ENCODE results near the gene HSP90B1. TPM values are rescaled to one million over a fixed set of nuclear protein-coding genes. Genes with fewer than 3 reads are reported as not detected.

HSP90B1 gene
- total and polyA plus RNA-seq, 2 of the 13 experiments (the other 11 are each of a cell fraction or from before 2014, with no cell fraction given) = 800 to 954 TPM

DNA sequence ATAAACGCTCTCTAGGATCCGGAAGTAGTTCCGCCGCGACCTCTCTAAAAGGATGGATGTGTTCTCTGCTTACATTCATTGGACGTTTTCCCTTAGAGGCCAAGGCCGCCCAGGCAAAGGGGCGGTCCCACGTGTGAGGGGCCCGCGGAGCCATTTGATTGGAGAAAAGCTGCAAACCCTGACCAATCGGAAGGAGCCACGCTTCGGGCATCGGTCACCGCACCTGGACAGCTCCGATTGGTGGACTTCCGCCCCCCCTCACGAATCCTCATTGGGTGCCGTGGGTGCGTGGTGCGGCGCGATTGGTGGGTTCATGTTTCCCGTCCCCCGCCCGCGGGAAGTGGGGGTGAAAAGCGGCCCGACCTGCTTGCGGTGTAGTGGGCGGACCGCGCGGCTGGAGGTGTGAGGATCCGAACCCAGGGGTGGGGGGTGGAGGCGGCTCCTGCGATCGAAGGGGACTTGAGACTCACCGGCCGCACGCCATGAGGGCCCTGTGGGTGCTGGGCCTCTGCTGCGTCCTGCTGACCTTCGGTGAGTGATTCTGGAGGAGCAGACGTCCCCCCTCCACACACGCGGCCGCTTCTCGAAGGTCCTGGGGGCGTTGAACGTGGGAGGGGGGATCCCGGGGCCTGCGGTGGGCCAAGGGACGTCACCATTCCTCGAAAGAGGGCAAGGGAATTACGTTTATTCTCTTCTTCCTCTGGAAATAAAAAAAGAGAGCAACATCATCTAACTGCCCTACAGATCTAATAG, at the start of gene HSP90B1 (continued):
- TF ChIP-seq FOXP1 (IDR thresholded peaks at IDR 0.05) (no peak), FOXP1 (CRISPR knock-in tag; IDR thresholded peaks at IDR 0.05) (no peak), MXD4 (CRISPR knock-in tag; IDR thresholded peaks at IDR 0.05) (peak; percentile 76; the same call in 1 of the 2 replicates), ESRRA (CRISPR knock-in tag; IDR thresholded peaks at IDR 0.05; ENCODE audit: low read depth) (no peak), ZSCAN25 (CRISPR knock-in tag; IDR thresholded peaks at IDR 0.05) (no peak; the same call in 1 of the 2 replicates), MATR3 (CRISPR knock-in tag; IDR thresholded peaks at IDR 0.05) (no peak), NCOA5 (CRISPR knock-in tag; IDR thresholded peaks at IDR 0.05) (no peak), HOXD1 (CRISPR knock-in tag; IDR thresholded peaks at IDR 0.05) (peak; percentile 71), SMARCE1 (IDR thresholded peaks at IDR 0.05; ENCODE audit: borderline replicate concordance) (no peak), ATF7-NPFF (CRISPR knock-in tag; IDR thresholded peaks at IDR 0.05; ENCODE audit: low read depth) (peak; percentile 97), MAF1 (CRISPR knock-in tag; IDR thresholded peaks at IDR 0.05; ENCODE audit: borderline replicate concordance) (no peak), ZNF768 (CRISPR knock-in tag; IDR thresholded peaks at IDR 0.05) (no peak), MBD4 (IDR thresholded peaks at IDR 0.05; ENCODE audit: borderline replicate concordance, low read length) (no peak), ATF1 (CRISPR knock-in tag; IDR thresholded peaks at IDR 0.05) (peak; percentile 81), GTF3A (CRISPR knock-in tag; conservative IDR thresholded peaks at IDR 0.05) (no peak), WIZ (CRISPR knock-in tag; IDR thresholded peaks at IDR 0.05) (no peak; the same call in 1 of the 2 replicates), HOXA3 (CRISPR knock-in tag; IDR thresholded peaks at IDR 0.05) (peak; percentile 60), ZNF543 (CRISPR knock-in tag; IDR thresholded peaks at IDR 0.05) (peak; percentile 85), HES4 (CRISPR knock-in tag; IDR thresholded peaks at IDR 0.05; ENCODE audit: borderline replicate concordance) (peak; percentile 83)
- TF ChIP-seq, protein P1, sequence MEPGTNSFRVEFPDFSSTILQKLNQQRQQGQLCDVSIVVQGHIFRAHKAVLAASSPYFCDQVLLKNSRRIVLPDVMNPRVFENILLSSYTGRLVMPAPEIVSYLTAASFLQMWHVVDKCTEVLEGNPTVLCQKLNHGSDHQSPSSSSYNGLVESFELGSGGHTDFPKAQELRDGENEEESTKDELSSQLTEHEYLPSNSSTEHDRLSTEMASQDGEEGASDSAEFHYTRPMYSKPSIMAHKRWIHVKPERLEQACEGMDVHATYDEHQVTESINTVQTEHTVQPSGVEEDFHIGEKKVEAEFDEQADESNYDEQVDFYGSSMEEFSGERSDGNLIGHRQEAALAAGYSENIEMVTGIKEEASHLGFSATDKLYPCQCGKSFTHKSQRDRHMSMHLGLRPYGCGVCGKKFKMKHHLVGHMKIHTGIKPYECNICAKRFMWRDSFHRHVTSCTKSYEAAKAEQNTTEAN (CRISPR knock-in tag; conservative IDR thresholded peaks at IDR 0.05) = no peak; the same call in 1 of the 2 replicates
- TF ChIP-seq, protein P2, sequence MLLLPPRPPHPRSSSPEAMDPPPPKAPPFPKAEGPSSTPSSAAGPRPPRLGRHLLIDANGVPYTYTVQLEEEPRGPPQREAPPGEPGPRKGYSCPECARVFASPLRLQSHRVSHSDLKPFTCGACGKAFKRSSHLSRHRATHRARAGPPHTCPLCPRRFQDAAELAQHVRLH (CRISPR knock-in tag; IDR thresholded peaks at IDR 0.05; ENCODE audit: borderline replicate concordance, low read depth) = peak; percentile 90; the same call in 1 of the 2 replicates
- TF ChIP-seq, protein P3, sequence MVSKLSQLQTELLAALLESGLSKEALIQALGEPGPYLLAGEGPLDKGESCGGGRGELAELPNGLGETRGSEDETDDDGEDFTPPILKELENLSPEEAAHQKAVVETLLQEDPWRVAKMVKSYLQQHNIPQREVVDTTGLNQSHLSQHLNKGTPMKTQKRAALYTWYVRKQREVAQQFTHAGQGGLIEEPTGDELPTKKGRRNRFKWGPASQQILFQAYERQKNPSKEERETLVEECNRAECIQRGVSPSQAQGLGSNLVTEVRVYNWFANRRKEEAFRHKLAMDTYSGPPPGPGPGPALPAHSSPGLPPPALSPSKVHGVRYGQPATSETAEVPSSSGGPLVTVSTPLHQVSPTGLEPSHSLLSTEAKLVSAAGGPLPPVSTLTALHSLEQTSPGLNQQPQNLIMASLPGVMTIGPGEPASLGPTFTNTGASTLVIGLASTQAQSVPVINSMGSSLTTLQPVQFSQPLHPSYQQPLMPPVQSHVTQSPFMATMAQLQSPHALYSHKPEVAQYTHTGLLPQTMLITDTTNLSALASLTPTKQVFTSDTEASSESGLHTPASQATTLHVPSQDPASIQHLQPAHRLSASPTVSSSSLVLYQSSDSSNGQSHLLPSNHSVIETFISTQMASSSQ (IDR thresholded peaks at IDR 0.05; ENCODE audit: low read depth) = 0 out of 2 replicates have a peak, but pooled peaks have one; percentile 20
- TF ChIP-seq, protein P3 (CRISPR knock-in tag; IDR thresholded peaks at IDR 0.05; ENCODE audit: borderline replicate concordance) = peak; percentile 55; the same call in 1 of the 2 replicates
- TF ChIP-seq, protein P4, sequence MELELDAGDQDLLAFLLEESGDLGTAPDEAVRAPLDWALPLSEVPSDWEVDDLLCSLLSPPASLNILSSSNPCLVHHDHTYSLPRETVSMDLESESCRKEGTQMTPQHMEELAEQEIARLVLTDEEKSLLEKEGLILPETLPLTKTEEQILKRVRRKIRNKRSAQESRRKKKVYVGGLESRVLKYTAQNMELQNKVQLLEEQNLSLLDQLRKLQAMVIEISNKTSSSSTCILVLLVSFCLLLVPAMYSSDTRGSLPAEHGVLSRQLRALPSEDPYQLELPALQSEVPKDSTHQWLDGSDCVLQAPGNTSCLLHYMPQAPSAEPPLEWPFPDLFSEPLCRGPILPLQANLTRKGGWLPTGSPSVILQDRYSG (CRISPR knock-in tag; IDR thresholded peaks at IDR 0.05) = no peak; the same call in 1 of the 2 replicates
